SK-N-MC (cell line): Measurements from ENCODE around the gene NF2.

Experiments used
- DNase-seq: peaks from one replicate; pipeline ENCODE4 v3.0.0-alpha.2; 2011; ENCODE audit warnings: low read depth, low spot score
- H3K27ac ChIP-seq: fragments of 200-600 bp; sonication (generic); 2 replicates; pipeline ENCODE4 v1.5.1; 2016; ENCODE audit warnings: mixed run types
- H3K36me3 ChIP-seq: fragments of 200-600 bp; sonication (generic); 2 replicates; pipeline ENCODE4 v1.6.1; 2017; ENCODE audit warnings: antibody characterized with exemption, low read length, mixed read lengths; ENCODE audit not compliant: insufficient read depth
- H3K4me3 ChIP-seq: fragments of 200-600 bp; sonication (generic); 2 replicates; pipeline ENCODE4 v1.5.1; 2016
- H3K9ac ChIP-seq: fragments of 200-600 bp; sonication (generic); 2 replicates; pipeline ENCODE4 v1.8.0; 2017; ENCODE audit warnings: mixed run types, mixed read lengths; ENCODE audit not compliant: insufficient read length
- H3K9me3 ChIP-seq: fragments of 200-600 bp; sonication (generic); 2 replicates; pipeline ENCODE4 v1.6.1; 2017; ENCODE audit warnings: low read depth, mild to moderate bottlenecking, antibody characterized with exemption, low read length, moderate library complexity, mixed read lengths
- EZH2 ChIP-seq: fragments of 200-600 bp; sonication (generic); IDR thresholded peaks from one replicate; pipeline ENCODE4 v1.6.1; 2017; ENCODE audit warnings: antibody characterized with exemption
- FOXP2 ChIP-seq: optimal IDR thresholded peaks from 2 replicates; pipeline ENCODE3; 2011; ENCODE audit warnings: mild to moderate bottlenecking, moderate library complexity; ENCODE audit not compliant: insufficient read depth; ENCODE audit errors: extremely low read length, control extremely low read depth
- POLR2AphosphoS5 ChIP-seq: IDR thresholded peaks from 2 replicates; pipeline ENCODE4 v1.6.1; 2012; ENCODE audit warnings: mild to moderate bottlenecking, low read depth, low read length, borderline replicate concordance

The NF2 gene

DNA sequence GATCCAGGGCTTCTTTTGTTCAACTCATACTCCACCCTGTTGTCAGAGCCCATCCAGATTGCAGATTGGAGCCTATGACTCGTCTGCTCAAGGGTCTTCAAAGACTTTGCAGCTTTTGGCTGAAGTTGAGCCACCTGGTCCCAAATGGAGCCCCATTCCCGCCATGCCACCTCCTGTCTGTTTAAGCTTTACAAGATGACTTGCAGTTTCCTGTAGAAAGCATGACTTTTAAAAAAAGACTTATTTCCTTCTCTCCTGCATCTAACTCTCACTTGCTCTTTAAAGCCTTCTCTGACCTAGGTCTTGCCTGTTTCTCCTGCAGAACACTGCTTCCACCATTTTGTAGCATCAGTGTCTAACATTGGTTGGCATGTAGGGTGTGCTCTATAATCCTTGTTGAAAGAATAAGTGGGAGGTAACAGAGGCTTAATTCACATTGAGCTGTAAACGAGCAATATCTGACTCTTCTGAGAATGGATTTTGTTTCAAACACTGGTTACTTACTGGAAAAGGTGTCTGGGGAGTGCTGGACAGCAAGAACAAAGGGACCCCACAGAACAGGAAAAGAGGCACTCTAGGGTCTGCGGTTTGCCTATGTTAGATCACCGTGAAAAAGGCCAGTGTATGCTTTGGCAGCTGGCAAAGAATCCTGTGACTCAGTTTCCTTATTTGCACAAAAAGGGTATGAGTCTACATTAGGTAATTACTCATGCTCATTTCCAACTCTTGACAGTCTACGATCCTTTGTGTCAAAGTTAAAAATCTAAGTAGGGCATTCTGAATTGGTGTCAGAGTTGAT lies 30.3 kb downstream of the NF2 start:
- H3K27ac ChIP-seq: no peak overlapping the region
- TF ChIP-seq POLR2AphosphoS5 (no peak), EZH2 (no peak), FOXP2 (no peak)
- DNase-seq: no peak

DNA sequence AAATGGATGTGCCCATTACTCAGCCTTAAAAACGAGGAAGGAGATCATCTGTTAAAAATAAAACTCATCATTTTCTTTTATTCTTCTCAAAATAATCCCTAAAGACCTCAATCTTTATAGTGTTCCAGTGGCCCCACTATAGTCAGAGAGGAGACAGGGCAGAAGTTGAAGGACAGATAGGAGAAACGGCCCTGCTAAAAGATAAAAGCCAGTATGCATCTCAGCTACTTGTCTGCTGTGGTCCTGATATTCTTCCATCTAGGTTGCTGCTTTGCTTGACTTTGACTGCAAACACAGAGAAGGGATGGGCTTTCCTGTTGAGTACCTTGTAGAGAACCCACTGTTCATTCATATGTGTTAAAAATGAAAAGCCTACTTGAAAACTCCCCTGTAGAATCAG lies 31.4 kb downstream of the NF2 start:
- Histone ChIP-seq H3K9ac (no peak overlapping the region), H3K4me3 (no peak overlapping the region), H3K9me3 (no peaks in the 10 kb centered on the region), H3K36me3 (peaks cover 13% of the 10 kb centered on the region; the same call in 1 of the 2 replicates), H3K27ac (no peak overlapping the region)
- TF ChIP-seq FOXP2: no peak
- no peak for TF ChIP-seq EZH2
- DNase-seq: no peak

More for the DNA sequence above, 30.3 kb downstream of the NF2 start:
- peaks cover 8% of the 10 kb centered on the region; the same call in 1 of the 2 replicates for H3K36me3 ChIP-seq
- no peak overlapping the region for H3K9ac ChIP-seq
- no peaks in the 10 kb centered on the region for H3K9me3 ChIP-seq
- H3K4me3 ChIP-seq: no peak overlapping the region

DNA sequence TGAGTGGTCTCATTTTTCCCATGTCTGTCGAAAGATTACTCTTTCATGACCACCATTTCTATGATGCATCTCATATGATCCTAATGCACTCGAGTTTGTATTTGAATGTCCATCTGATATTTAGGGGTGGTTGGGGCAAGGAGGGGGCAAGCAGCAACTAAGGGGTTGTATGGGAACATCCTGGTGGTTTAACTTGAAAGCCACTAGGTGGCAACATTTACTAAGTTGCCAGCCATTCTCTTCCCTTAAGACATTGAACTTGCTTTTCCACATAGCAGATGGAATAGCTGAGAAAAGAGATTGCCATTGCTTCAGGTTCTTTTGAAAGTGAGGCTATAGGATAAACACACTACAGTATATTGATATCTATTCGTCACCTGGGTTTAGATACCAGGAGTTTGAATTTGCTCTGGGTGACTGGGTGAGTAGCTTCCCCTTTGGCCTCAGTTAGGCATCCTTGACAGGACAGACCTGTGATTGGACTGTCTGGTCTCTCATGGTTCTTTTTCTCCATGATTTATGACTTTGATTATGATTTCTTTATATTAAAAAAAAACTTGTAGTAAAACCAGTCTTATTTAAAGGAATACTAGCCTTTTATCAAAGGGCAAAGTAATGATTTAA lies 32.4 kb downstream of the NF2 start:
- Histone ChIP-seq H3K27ac (no peak overlapping the region), H3K36me3 (peaks cover 13% of the 10 kb centered on the region; the same call in 1 of the 2 replicates), H3K4me3 (no peak overlapping the region), H3K9me3 (no peaks in the 10 kb centered on the region), H3K9ac (no peak overlapping the region)
- DNase-seq: no peak
- no peak for TF ChIP-seq EZH2
- no peak for TF ChIP-seq POLR2AphosphoS5
- no peak for TF ChIP-seq FOXP2

DNA sequence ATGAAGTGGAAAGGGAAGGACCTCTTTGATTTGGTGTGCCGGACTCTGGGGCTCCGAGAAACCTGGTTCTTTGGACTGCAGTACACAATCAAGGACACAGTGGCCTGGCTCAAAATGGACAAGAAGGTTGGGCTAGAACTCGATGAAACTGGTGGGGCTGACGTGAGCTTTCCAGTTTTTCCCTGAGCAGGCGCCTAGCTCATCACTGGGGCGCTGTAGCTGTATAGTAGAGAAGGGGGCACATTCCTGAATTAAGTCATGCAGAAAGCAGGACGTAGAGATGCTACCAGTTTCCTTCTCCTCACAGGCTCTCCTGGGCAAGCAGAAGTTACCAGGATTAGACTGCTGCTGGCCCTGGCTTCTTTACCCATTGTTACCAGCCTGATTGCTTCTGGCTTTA lies 33.3 kb downstream of the NF2 start:
- H3K9ac ChIP-seq: no peak overlapping the region
- no peak for DNase-seq

DNA sequence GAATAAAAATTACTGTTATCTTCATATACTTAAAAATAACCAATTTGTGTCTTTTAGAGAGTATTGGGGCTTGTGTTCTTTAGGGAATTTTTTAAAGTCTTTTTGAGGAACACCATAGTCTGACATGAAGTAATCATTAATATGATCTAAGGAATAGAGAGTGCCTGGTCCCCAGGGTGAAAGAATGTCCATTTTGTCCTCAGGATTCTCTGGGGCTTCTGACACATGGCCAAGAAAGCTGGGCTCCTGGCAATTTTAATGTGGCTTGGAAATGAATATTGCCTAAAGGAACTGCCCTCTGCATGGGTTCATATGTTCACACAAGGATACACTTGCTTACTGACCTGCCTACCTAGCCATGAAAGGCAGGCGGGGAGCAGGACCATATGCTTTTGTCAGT lies 33.7 kb downstream of the NF2 start:
- TF ChIP-seq FOXP2: no peak
- no peak for TF ChIP-seq EZH2
- TF ChIP-seq POLR2AphosphoS5: no peak
- no peak for DNase-seq
- H3K27ac ChIP-seq: no peak overlapping the region
- H3K36me3 ChIP-seq: peaks cover 13% of the 10 kb centered on the region; the same call in 1 of the 2 replicates
- no peaks in the 10 kb centered on the region for H3K9me3 ChIP-seq
- H3K4me3 ChIP-seq: no peak overlapping the region
- no peak overlapping the region for H3K9ac ChIP-seq

More for the DNA sequence above, 33.3 kb downstream of the NF2 start:
- Histone ChIP-seq H3K4me3 (no peak overlapping the region), H3K27ac (no peak overlapping the region), H3K36me3 (peaks cover 13% of the 10 kb centered on the region; the same call in 1 of the 2 replicates), H3K9me3 (no peaks in the 10 kb centered on the region)
- TF ChIP-seq EZH2 (no peak), FOXP2 (no peak)

DNA sequence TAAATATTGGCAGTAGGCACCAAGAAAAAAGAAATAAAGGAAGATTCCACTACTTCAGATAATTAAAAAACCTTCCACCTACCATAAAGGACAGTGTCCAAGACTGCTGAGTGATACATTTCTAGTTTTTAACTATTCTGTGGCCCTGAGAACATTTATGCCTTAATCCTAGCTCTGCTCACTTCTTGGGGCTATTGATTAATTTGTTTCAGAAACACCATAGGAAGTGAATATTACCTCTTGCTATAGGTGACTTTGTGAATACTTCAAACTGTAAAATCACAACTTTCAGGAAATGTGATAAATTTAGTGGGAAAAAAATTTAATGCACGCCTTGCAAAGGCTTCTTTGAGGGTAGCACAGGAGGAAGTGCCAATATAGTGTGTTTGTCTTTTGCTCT lies 35.2 kb downstream of the NF2 start:
- TF ChIP-seq EZH2 (no peak), FOXP2 (no peak), POLR2AphosphoS5 (no peak)
- Histone ChIP-seq H3K9me3 (no peaks in the 10 kb centered on the region), H3K4me3 (no peak overlapping the region), H3K36me3 (peaks cover 16% of the 10 kb centered on the region; the same call in 1 of the 2 replicates), H3K27ac (no peak overlapping the region), H3K9ac (no peak overlapping the region)
- no peak for DNase-seq

DNA sequence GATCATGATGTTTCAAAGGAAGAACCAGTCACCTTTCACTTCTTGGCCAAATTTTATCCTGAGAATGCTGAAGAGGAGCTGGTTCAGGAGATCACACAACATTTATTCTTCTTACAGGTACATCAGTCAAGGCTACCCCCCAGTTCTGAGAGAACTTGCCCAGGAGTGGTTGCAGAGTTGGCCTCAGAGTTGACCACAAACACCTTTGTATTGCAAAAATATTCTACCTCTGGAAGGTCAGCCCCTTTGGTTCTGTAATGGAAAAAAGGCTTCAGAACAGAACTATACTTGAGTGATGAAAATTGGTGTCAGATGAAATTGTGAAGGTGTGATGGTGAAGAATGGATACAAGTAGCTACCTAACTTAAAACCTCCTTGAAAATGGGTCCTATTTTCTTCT lies 35.7 kb downstream of the NF2 start:
- H3K9me3 ChIP-seq: no peaks in the 10 kb centered on the region
- H3K36me3 ChIP-seq: peaks cover 16% of the 10 kb centered on the region; the same call in 1 of the 2 replicates
- DNase-seq: no peak
- H3K9ac ChIP-seq: no peak overlapping the region
- H3K4me3 ChIP-seq: no peak overlapping the region
- H3K27ac ChIP-seq: no peak overlapping the region
- TF ChIP-seq POLR2AphosphoS5: no peak
- TF ChIP-seq EZH2: no peak
- no peak for TF ChIP-seq FOXP2

DNA sequence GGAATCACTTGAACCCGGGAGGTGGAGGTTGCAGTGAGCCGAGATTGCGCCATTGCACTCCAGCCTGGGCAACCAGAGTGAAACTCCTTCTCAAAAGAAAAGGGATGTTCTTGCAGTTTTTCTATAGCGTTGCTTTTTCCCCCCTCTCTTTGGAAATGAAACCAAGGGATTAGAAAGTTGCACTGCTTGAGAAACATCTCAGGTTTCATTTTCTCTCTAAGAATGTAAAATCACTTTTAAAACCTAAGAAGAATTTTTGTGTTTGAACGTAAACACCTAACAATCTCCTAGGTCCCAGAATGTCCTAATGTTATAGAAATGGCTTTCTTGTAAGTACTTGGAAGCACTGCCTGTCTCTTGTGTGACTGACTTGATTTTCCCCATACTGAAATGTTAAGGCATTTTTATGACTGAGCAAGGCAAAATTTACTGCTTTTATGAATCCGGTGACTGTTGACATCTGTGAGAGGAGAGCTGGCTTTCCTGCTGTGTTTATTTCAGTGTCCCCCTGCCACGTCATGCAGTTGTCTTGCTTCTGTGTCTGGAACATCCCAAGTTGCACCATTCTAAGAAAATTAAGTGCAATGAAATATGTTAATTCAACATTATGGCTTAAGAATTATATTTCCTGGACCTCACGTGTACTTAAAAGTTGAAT lies 37.7 kb downstream of the NF2 start:
- H3K9me3 ChIP-seq: no peaks in the 10 kb centered on the region
- 0 out of 2 replicates have a peak, but pooled peaks have one; percentile 42 for TF ChIP-seq POLR2AphosphoS5
- no peak for TF ChIP-seq EZH2
- peak overlapping the region; percentile 42; the same call in 1 of the 2 replicates for H3K4me3 ChIP-seq
- no peak overlapping the region for H3K9ac ChIP-seq
- H3K36me3 ChIP-seq: peaks cover 16% of the 10 kb centered on the region; the same call in 1 of the 2 replicates
- 0 out of 2 replicates have a peak overlapping the region, but pooled peaks have one; percentile 57 for H3K27ac ChIP-seq
- peak; percentile 57 for DNase-seq
